ENCODE results near the gene TAF7L. TPM values are rescaled to one million over a fixed set of nuclear protein-coding genes. Genes with fewer than 3 reads are reported as not detected.

Gene TAF7L
- total RNA-seq, 4 donors from 2014 or later: 0.44 TPM; not detected in 3

DNA sequence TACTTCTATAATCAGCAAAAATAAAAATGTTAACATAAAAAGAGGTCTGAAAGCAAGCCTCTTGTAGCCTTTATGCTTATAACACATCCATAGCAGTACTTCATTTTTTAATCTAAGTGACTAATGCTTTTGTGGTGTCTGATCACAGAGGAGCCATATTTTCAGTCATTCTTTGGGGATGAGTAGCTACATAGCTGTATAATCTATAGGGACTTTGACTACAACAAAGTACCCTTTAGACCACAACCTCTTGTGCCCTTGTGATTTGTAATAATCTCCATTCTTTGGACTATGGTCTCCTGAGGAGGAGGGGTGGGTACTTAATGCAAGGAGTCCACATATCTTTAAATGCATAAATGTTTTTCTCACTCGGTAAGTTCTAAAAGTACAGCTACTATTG lies 62.0 kb downstream of the TAF7L start:
- Histone ChIP-seq H3K9me3 (no peaks in the 10 kb centered on the region), H3K27me3 (no peaks in the 10 kb centered on the region), H3K36me3 (no peaks in the 10 kb centered on the region), H3K4me1 (no peaks in the 10 kb centered on the region), H3K27ac (no peak overlapping the region), H3K4me3 (no peak overlapping the region)
- 89 to 100% methylated on average over 1 of the region's 1 CpG for WGBS, 2 donors
- intact Hi-C loops (cut with DNase I): no loop called here
- DNase-seq: no peak
- no peak for TF ChIP-seq POLR2A (IDR thresholded peaks at IDR 0.05)
- TF ChIP-seq, protein P1, sequence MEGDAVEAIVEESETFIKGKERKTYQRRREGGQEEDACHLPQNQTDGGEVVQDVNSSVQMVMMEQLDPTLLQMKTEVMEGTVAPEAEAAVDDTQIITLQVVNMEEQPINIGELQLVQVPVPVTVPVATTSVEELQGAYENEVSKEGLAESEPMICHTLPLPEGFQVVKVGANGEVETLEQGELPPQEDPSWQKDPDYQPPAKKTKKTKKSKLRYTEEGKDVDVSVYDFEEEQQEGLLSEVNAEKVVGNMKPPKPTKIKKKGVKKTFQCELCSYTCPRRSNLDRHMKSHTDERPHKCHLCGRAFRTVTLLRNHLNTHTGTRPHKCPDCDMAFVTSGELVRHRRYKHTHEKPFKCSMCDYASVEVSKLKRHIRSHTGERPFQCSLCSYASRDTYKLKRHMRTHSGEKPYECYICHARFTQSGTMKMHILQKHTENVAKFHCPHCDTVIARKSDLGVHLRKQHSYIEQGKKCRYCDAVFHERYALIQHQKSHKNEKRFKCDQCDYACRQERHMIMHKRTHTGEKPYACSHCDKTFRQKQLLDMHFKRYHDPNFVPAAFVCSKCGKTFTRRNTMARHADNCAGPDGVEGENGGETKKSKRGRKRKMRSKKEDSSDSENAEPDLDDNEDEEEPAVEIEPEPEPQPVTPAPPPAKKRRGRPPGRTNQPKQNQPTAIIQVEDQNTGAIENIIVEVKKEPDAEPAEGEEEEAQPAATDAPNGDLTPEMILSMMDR (IDR thresholded peaks at IDR 0.05): no peak

DNA sequence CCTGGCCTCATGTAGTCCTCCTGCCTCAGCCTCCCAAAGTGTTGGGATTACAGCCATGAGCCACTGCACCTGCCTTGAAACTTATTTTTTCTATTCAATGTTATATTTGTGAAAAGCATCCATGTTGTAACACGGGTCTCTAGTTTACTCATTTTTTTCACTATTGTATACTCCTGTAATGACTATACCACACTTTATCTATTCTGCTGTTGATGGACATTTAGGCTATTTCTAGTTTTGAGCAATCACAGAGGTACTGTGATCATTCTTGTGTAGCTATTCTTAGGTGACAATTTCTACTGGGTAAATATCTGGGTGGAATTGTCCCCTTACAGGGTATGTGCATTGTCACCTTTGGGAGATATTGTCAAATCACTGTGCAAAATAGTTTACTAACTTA lies 67.9 kb downstream of the TAF7L start:
- H3K27me3 ChIP-seq: no peaks in the 10 kb centered on the region
- H3K36me3 ChIP-seq: no peaks in the 10 kb centered on the region
- H3K4me1 ChIP-seq: no peaks in the 10 kb centered on the region
- H3K27ac ChIP-seq: no peak overlapping the region
- 48 to 85% methylated on average over 1 of the region's 1 CpG for WGBS, 2 donors
- no peaks in the 10 kb centered on the region for H3K9me3 ChIP-seq
- no peak for DNase-seq
- intact Hi-C loops (cut with DNase I): no loop called here
- no peak for TF ChIP-seq POLR2A (IDR thresholded peaks at IDR 0.05)
- TF ChIP-seq, protein P1 (IDR thresholded peaks at IDR 0.05): no peak
- no peak overlapping the region for H3K4me3 ChIP-seq

DNA sequence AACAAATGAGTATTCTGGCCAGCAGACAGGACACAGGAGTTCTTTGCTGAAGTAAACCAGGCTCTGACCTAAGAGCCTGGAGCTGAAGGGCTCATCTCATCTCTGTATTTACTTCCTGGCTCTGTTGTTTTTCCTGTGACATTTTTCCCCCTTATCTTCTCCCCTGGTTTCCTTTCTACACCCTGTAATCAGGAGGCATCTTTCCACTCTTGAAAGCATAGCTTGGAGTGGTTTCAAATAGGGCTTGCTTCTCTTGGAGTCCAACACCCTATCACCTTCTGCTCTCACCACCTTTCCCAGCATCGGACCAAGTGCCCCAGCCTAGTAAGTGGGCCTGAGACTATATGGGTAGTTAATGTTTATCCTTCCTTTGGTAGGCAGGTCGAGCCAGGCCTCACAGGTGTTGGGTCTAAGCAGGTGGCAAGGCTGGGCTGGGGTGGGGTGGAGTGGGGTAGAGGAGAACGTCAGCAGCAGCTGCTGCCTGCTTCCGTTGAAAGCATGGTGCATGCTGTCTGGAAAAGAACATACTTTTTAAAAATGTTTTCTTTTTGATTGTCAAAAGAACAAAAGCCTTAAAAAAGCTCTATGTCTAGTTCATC lies 70.4 kb downstream of the TAF7L start:
- WGBS, 2 donors: 31 to 62% methylated on average over 3 to 4 of the region's 4 CpGs
- Histone ChIP-seq H3K27me3 (no peaks in the 10 kb centered on the region), H3K27ac (no peak overlapping the region), H3K4me1 (no peaks in the 10 kb centered on the region), H3K4me3 (no peak overlapping the region), H3K36me3 (no peaks in the 10 kb centered on the region), H3K9me3 (no peaks in the 10 kb centered on the region)
- TF ChIP-seq POLR2A (IDR thresholded peaks at IDR 0.05): no peak
- TF ChIP-seq, protein P1 (IDR thresholded peaks at IDR 0.05): no peak
- intact Hi-C loops (cut with DNase I): no loop called here
- DNase-seq: no peak

DNA sequence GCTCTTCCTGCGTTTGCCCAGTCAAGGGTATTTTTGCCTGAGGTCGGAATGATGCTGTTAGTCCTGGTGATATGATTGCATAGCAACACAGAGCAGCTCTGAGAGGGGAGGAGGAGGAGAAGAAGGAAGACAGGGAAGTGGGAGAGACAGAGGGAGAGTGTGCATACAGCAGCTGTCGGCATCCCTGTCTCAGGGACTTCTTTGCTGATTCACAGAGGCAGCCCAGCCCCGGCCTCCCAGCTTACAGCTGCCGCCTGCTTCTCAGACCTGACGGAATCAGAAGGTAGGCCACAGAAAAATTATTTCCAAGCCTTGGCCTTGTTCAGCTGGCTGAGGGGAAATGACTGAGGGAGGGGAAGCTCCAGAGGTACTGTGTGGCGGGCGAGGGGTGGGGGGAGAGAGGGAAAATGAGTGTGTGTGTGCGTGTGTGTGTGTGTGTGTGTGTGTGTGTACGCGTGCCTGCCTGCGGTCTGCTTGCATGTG lies 71.2 kb downstream of the TAF7L start:
- TF ChIP-seq, protein P1 (IDR thresholded peaks at IDR 0.05): no peak
- no peak for TF ChIP-seq POLR2A (IDR thresholded peaks at IDR 0.05)
- Histone ChIP-seq H3K9me3 (no peaks in the 10 kb centered on the region), H3K27ac (no peak overlapping the region), H3K36me3 (no peaks in the 10 kb centered on the region), H3K4me1 (no peaks in the 10 kb centered on the region), H3K27me3 (no peaks in the 10 kb centered on the region), H3K4me3 (peak overlapping the region in 1 of 4 donors; percentile 4)
- intact Hi-C loops (cut with DNase I): no loop called here
- 60% methylated on average over 2 to 11 of the region's 12 CpGs for WGBS, 2 donors
- no peak for DNase-seq

DNA sequence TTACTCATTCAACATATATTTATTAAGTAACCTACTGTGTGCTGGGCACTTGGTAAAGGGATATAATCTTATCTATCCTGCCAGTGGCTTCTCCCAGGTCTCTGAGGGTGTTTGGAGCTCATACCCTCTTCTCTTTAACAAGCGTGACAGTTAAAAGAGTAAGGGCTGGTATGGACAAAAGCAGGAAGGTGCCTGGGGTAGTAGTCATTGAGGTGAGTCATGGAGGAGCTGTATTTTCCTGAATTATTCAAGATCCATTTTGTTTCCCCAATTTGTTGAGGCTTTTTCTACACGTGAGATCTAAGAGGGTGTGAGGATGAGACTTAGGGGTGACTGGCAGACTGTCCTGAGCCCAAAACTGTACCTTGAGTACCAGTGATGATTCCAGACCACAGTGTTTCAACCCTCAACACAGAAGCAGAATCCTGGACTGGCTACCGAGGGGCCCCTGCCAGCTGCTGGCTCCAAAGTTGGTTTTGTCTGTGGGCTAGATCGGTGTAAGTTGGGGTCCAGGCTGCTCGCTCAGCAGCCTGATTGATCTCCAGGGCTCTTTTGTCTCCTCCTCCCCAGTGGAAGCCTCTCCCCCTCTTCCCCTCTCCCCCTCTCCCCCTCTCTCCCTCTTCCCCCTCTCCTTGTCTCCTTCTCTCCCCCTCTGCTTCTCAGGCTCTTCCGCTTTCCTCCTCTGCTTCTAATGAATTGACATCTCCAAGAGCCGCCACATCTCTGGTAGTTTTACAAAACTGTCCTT lies 71.8 kb downstream of the TAF7L start, which contains the start of gene DRP2:
Gene DRP2, plus strand, starts transcription at position 671 of the 748 bp plus-strand sequence. CDS start 11,862 bp downstream, outside the sequence.
- Histone ChIP-seq H3K27ac (no peak within 1 kb of the TSS), H3K9me3 (no peaks in the 10 kb centered on the region), H3K4me3 (peak within 1 kb of the TSS in 1 of 4 donors; percentile 4), H3K27me3 (no peaks in the 10 kb centered on the region), H3K4me1 (no peaks in the 10 kb centered on the region), H3K36me3 (no peaks in the 10 kb centered on the region)
- intact Hi-C loops (cut with DNase I): no loop called here
- WGBS, 2 donors: 60 to 83% methylated on average over 1 to 7 of the region's 7 CpGs
- DNase-seq: no peak
- no peak for TF ChIP-seq POLR2A (IDR thresholded peaks at IDR 0.05)
- TF ChIP-seq, protein P1 (IDR thresholded peaks at IDR 0.05): no peak

Data from esophagus squamous epithelium (tissue), 5 donors.